Pancreas (tissue), 10 donors: Measurements from ENCODE around the gene DENND1A. TPM values are rescaled to one million over a fixed set of nuclear protein-coding genes. Genes with fewer than 3 reads are reported as not detected.

ENCODE experiments used
- ATAC-seq, 4 donors: fragments of 200-7000 bp; cut with Tn5 transposase; one replicate each; pipeline versions ENCODE4 v1.8.0 to v1.9.1; 2020; ENCODE audit warnings: mild to moderate bottlenecking in 4 of 4, moderate library complexity in 4 of 4
- DNase-seq, 6 donors: peaks; one replicate each; pipeline ENCODE4 v3.0.0-alpha.2; 2020
- FAIRE-seq: peaks from 2 replicates; lab custom pipeline; 2012; peaks lifted over from hg19 to GRCh38; lab: Jason Lieb, UNC
- H3K27ac ChIP-seq, 4 donors: fragments of 200-600 bp; sonication (generic); 1 replicate in 3 of 4; 2 replicates in 1 of 4; pipeline versions ENCODE4 v1.5.0 to v1.8.0; 2020
- H3K27me3 ChIP-seq, 4 donors: fragments of 200-600 bp; one replicate each; pipeline ENCODE4 v1.8.0; 2021
- H3K36me3 ChIP-seq, 3 donors: fragments of 200-600 bp; sonication (generic) in 1 of 3; one replicate each; pipeline versions ENCODE4 v1.5.0 to v1.8.0; 2020 to 2021
- H3K4me1 ChIP-seq, 3 donors: fragments of 200-600 bp; one replicate each; pipeline ENCODE4 v1.8.0; 2021
- H3K4me3 ChIP-seq, 4 donors: fragments of 200-600 bp; sonication (generic) in 2 of 4; one replicate each; pipeline versions ENCODE4 v1.5.0 to v1.8.0; 2020 to 2021
- H3K9me3 ChIP-seq, 4 donors: fragments of 200-600 bp; one replicate each; pipeline ENCODE4 v1.8.0; 2021
- CTCF ChIP-seq, 4 donors: fragments of 200-600 bp; sonication (generic) in 3 of 4; IDR thresholded peaks; one replicate each; pipeline versions ENCODE4 v1.5.0 to v1.8.0; 2021; ENCODE audit warnings: antibody characterized with exemption in 4 of 4
- WGBS, 2 donors: extraction: QIAGEN DNeasy Blood & Tissue Kit; methylation state at CpG; one replicate each; pipeline ENCODE4 v1.1.7; 2013; 5-methylcytosine and 5-hydroxymethylcytosine counted together
- intact Hi-C, 3 donors: fragments of 100-400 bp; cut with DNase I; formaldehyde crosslinking; loops; one replicate each; pipeline versions ENCODE4 v1.11.1 to v1.14.2; 2022
- polyA plus RNA-seq, 2 donors: library from polyadenylated mRNA; stranded (reverse); fragments of 200-250 nt; gene quantifications; one replicate each; pipeline ENCODE4 v1.2.3, GENCODE V29; 2013
- total RNA-seq, 6 donors: library from RNA; stranded (reverse); fragmentation: NEBNext Ultra II Directional in 4 of 6; extraction: Animal tissue kit (Norgen Biotek cat#: 25700) in 4 of 6; gene quantifications; one replicate each; pipeline versions ENCODE4 v1.2.1 to v1.2.4, GENCODE V29; 2021 to 2023
- donor health status: healthy with polysubstance abuse.
- donor health status: DM: no; HTN: no; CAD: no; lungs with moderate emphysema.
- donor health status: DM: no; HTN: no; CAD: no.
- donor health status: control.
- donor health status: control.
- donor health status: Bipolar disorder and iron deficiency.
- donor health status: DM: yes; HTN: yes; CAD: no.
- donor health status: DM: no; HTN: no; CAD: no.
- donor health status: DM: no; HTN: no; CAD: no.
- donor health status: DM: yes; HTN: yes; CAD: no.

The DENND1A gene
- total and polyA plus RNA-seq, 8 donors, result 4.5 to 8.3 (median 5.6) TPM

- Histone ChIP-seq H3K4me3 (no peak overlapping the region), H3K27me3 (peaks cover 0 to 43% (median 3%) of the 10 kb centered on the region in 4 donors), H3K9me3 (peaks cover 0 to 6% (median 0%) of the 10 kb centered on the region in 4 donors), H3K27ac (no peak overlapping the region), H3K4me1 (no peaks in the 10 kb centered on the region), H3K36me3 (no peaks in the 10 kb centered on the region)
- DNase-seq, result no peak
- whole genome bisulfite sequencing, 2 donors, result 54 to 96% methylated on average over 1 of the region's 1 CpG
- no peak for FAIRE-seq
- ATAC-seq, result no peak
- TF ChIP-seq CTCF (IDR thresholded peaks at IDR 0.05), result no peak
- intact Hi-C loops, result no loop called here
Observed at GRCh38 chr9:123659358-123659757, 270.6 kb downstream of the DENND1A start.

- no peaks in the 10 kb centered on the region for H3K4me1 ChIP-seq
- H3K27ac ChIP-seq, result no peak overlapping the region
- WGBS, 2 donors, result 88 to 90% methylated on average over 3 of the region's 3 CpGs
- peaks cover 0 to 38% (median 2%) of the 10 kb centered on the region in 4 donors for H3K27me3 ChIP-seq
- H3K36me3 ChIP-seq, result no peaks in the 10 kb centered on the region
- H3K9me3 ChIP-seq, result peaks cover 0 to under 1% (median 0%) of the 10 kb centered on the region in 4 donors
- FAIRE-seq (no peak), ATAC-seq (no peak), DNase-seq (no peak)
- no peak overlapping the region for H3K4me3 ChIP-seq
- no peak for TF ChIP-seq CTCF (IDR thresholded peaks at IDR 0.05)
- intact Hi-C loops, result no loop called here
Observed at GRCh38 chr9:123658792-123659191, 271.1 kb downstream of the DENND1A start.

DNA sequence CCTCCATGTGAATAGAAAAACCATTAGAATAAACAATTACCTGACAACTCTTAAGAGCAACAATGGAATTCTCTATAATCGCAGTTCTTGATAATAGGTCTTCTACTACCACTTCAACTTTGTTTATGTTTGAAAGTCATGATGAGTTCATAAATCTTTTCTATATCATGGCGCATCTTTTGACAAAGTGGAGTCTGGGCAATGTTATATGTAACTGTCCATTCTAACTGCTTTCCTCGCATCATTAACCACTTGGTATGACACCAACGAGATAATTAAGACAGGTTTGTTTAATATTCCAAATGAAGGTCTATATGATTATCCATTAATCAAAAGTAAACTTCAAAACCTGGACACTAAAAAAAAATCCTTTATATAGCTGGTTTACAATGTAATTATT is 272.0 kb downstream of the DENND1A start:
- intact Hi-C loops, result no loop called here
- no peak for ATAC-seq
- Histone ChIP-seq H3K4me3 (no peak overlapping the region), H3K9me3 (no peaks in the 10 kb centered on the region), H3K27me3 (peaks cover 0 to 36% (median 0%) of the 10 kb centered on the region in 4 donors), H3K4me1 (no peaks in the 10 kb centered on the region), H3K36me3 (no peaks in the 10 kb centered on the region), H3K27ac (no peak overlapping the region)
- 89% methylated on average over 4 of the region's 4 CpGs for WGBS, 2 donors
- no peak for TF ChIP-seq CTCF (IDR thresholded peaks at IDR 0.05)
- no peak for FAIRE-seq
- no peak for DNase-seq

DNA sequence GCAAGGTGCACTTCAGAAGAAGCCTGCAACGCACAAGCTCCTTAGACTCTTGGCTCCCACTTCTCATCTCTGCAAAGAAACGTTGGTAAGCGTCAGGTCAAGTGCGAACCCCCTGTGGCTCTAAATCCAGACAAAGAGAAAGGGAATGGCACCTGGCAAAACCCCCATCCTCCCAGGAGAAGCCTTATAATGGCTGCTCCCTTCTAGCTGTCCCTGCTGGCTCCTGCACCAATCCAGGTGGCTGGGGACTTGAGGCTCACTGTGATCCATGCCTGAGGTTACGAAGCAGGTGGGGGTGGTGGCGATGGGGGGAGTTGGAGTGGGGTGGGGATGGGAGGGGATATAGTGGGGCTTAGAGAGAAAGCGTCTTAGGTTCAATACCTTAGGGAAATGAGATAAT is 272.8 kb downstream of the DENND1A start:
- H3K36me3 ChIP-seq, result no peaks in the 10 kb centered on the region
- DNase-seq, result no peak
- ATAC-seq, result no peak
- intact Hi-C loops, result no loop called here
- FAIRE-seq, result no peak
- peaks cover 0 to 28% (median 0%) of the 10 kb centered on the region in 4 donors for H3K27me3 ChIP-seq
- H3K4me3 ChIP-seq, result no peak overlapping the region
- H3K9me3 ChIP-seq, result no peaks in the 10 kb centered on the region
- H3K4me1 ChIP-seq, result no peaks in the 10 kb centered on the region
- no peak overlapping the region for H3K27ac ChIP-seq
- 96 to 98% methylated on average over 7 of the region's 7 CpGs for WGBS, 2 donors
- TF ChIP-seq CTCF (IDR thresholded peaks at IDR 0.05), result no peak

GRCh38 chr9:123656565-123656964 is 273.4 kb downstream of the DENND1A start:
- H3K36me3 ChIP-seq, result no peaks in the 10 kb centered on the region
- 92 to 97% methylated on average over 1 of the region's 1 CpG for WGBS, 2 donors
- no peaks in the 10 kb centered on the region for H3K9me3 ChIP-seq
- DNase-seq (no peak), ATAC-seq (no peak), FAIRE-seq (no peak)
- peaks cover 0 to 22% (median 0%) of the 10 kb centered on the region in 4 donors for H3K27me3 ChIP-seq
- no peak overlapping the region for H3K27ac ChIP-seq
- intact Hi-C loops, result no loop called here
- H3K4me3 ChIP-seq, result no peak overlapping the region
- no peaks in the 10 kb centered on the region for H3K4me1 ChIP-seq
- TF ChIP-seq CTCF (IDR thresholded peaks at IDR 0.05), result no peak
